ENCODE measurements around the gene LRP11. TPM values are rescaled to one million over a fixed set of nuclear protein-coding genes. Genes with fewer than 3 reads are reported as not detected.

Gene LRP11
- total and polyA plus RNA-seq, 9 of the 15 experiments (the other 6 are each of a cell fraction or from before 2014, with no cell fraction given) = 0.51 to 3.5 (median 2.4) TPM

DNA sequence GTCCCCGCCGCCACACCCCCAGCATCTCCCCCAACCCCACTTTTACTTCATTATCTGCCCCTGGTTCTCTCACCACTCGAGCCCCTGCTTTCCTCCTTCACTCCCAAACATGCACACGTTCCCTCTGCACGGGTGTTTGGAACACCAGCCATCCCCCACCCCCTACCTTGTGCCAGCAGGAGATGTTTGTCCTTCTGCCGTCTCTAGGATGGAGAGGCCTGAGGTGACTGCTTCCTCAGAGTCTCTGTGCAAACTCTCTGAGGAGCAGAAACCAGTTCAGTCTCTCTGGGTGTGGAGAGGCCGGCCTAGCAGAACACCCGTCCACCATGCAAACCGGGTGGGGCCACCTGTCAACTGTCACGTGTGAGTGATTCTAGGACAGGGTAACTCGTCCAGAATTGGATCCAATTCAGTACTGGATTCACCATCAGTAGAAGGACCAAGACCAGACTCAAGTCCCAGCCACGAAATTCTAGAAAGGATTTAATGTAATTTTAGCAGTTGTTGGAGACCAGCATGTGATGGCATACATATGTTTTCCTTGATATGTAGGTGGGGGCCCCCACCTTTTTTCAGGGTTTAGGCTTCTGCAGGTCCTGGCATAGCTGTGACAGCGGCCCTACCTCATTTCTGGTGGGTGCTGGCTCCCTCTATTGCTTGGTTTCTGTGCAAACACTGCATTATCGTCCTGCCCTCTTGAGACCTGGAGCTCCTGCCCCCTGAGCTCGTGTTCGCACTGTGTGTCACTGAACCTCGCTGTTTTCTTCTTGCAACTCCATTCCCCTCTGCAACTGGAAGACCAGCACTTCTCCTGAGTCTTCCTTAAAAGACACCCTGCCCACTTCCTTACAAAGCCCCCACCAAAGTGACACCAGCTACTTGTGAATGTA is 33.9 kb upstream of the LRP11 start, which contains the start of gene RAET1E (continued):
- TF ChIP-seq CTCFL (IDR thresholded peaks at IDR 0.05; ENCODE audit: borderline replicate concordance, insufficient read depth, low read depth, low read length, poor library complexity, severe bottlenecking) (peak; percentile 11), ZNF511 (CRISPR knock-in tag; IDR thresholded peaks at IDR 0.05) (no peak), PRDM10 (IDR thresholded peaks at IDR 0.05; ENCODE audit: partially characterized antibody) (peak; percentile 55), SMARCC2 (IDR thresholded peaks at IDR 0.05; ENCODE audit: low read depth) (no peak), CTCF (IDR thresholded peaks at IDR 0.05 in 2 of 3, conservative IDR thresholded peaks at IDR 0.05 in 1 of 3; ENCODE audit: insufficient read depth in 2 of 3, low read depth in 1 of 3, low read length in 3 of 3) (peak; percentile 60 to 71 (median 65))
